Activated T-cell treated with anti-CD3 and anti-CD28 coated beads, Interleukin-2, amount 50 U/mL, for 48 hours (primary cell): ENCODE measurements around the gene KRT25.
"Not testable (repeated sequence)": the region's sequence is repeated elsewhere in the genome, so short reads cannot be mapped to it uniquely, and the experiment has no call there.

Source experiments
- DNase-seq, 2 experiments: peaks; one replicate each; pipeline ENCODE4 v3.0.0-alpha.2; 2020

The KRT25 gene

GRCh38 chr17:40751065-40751464 is 4.1 kb downstream of the KRT25 start:
- no peak for DNase-seq

- DNase-seq: no peak
These were observed 4.7 kb downstream of the KRT25 start for GRCh38 chr17:40750391-40750790.

DNA sequence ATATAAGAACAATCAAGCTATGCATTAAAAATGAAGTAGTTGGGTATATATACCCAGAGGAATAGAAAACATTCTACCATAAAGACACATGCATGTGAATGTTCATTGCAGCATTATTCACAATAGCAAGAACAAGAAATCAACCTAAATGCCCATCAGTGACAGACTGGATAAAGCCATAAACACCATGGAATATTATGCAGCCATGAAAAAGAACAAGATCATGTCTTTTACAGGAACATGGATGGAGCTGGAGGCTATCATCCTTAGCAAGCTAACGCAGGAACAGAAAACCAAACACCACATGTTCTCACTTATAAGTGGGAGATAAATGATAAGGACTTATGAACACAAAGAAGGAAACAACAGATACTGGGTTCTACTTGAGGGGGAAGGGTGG is 6.5 kb downstream of the KRT25 start:
- not testable (repeated sequence) for DNase-seq

- DNase-seq: no peak
These were observed 16.6 kb downstream of the KRT25 start for GRCh38 chr17:40738553-40738952.

- DNase-seq: no peak
These were observed 20.1 kb downstream of the KRT25 start for GRCh38 chr17:40735016-40735415.

DNA sequence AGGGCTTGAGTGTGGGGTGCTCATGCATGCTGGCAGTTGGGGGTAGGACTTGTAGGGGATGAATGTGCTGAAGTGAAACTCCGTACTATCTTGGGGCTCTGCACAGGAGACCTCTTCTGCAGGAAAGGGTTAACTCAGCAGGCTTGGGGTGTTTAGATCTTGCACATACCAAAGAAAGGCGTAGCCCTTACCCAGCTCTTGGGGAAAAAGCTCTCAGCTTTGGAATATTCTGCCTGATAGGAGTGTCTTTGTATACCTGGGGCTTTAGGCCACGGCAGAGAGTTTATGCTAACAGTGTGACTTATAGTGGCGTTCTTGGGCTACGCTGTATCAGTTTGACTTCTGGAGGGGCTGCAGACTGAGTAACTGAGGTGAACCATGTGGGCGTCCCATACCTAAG is 21.1 kb downstream of the KRT25 start:
- DNase-seq: no peak

DNA sequence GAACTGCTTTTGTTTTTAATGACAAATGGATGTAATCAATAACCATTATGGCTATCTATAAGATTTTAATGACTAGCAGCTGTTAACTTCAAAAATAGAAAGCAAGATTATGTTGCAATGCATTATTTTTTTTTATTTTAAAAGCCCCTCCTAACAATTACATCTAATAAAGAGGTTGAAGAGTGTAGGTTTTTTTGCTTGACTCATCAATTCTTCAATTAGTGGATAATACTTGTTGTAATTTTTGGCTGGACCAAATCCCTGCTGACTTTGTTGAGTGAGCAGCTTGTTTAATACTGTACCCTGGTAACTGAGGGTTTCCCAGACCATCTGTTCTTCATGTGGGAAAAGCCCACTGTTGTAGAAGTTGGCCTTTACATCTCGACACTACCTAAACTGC is 24.2 kb downstream of the KRT25 start:
- DNase-seq: no peak

DNA sequence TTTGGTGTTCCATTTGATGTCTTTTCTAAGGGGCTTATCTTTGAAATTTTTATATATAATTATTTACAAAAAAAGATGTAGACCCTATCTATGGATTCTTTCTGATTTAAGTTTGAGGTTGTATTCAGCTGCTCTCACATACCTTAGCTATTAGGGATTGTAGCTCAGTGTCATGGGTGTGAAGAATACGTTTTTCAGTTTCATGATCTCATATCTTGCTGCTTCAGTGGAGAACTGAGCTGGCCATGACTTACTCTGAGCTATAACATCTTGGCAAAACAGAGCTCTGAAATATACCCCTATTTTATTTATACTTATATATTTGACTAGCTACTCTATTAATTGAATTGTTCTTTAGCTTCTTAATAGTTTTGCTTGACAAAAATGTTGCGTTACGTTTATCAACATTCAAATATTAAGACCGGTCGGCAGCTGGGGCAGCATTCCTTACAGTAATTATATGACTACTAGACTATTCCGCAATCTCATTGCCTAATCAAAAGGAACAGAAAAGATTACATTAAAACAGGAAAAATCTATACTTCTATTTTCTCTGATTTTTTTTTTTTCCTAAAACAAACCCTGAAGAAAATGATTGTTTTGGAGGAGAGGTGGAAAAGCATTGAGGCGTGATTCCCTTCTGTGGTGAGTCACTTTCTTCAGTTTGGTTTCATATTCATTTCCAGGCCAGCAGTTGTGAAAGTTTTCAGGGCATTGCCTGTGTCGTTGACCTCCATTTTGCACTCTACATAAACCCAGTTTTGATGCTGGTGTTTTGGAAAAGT is 27.5 kb downstream of the KRT25 start:
- DNase-seq: no peak

DNA sequence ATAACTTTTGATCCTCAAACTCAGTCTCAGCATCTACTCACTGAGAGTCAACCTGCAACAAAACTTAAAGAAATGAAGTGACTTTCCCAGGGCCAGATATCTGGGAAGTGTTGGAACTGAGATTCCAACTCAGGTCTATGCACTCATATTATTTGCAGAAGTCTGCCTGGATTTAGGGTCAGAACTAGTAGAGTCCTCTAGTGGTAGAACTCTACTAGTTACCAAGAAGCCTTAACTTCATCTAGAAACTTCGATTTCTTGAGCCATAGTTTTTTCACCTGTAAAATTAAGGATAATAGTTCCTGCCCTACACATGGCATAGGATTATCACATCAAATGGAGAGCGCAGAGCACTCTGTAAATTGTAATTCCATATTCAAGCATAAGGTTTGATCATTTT is 28.2 kb downstream of the KRT25 start:
- DNase-seq: no peak

- no peak for DNase-seq
These were observed 30.5 kb downstream of the KRT25 start for GRCh38 chr17:40724656-40725055.

DNA sequence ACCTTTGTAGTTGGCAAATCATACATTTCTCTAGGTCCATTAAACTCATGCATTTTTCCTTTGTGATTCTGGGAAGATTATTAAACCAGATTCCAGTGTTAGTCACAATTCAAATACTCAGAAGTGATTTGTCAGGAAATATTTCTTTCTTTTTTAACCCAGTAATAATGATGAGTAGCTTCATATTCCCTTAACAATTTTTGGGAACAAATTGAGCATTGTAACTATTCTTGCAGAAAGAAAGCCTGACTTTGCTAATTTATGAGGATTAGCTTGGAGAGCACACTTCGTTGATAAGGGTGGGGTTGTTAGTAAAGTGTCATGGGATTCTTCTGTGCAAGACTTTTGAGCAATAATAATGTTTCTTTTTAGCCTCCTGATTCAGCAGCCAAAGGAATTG is 32.9 kb downstream of the KRT25 start:
- DNase-seq: no peak

DNA sequence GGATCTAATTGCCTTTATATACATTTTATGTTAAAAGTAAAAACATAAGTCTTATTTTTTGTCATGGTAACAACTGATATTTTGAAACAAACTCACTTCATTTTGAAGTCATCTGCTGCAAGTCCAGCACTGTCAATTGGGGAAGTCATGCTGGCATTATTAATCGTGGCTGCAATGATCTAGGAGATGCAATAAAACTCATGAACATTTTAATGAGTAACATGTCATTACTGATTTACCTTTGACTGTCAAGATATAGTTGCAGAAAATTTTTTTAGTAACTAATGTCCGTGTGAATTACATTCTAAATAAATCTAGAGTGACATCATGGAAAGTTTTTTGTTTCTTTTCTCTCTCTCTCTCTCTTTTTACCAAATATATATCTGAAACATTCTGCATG is 34.2 kb downstream of the KRT25 start:
- DNase-seq: no peak

GRCh38 chr17:40718930-40719329 is 36.2 kb downstream of the KRT25 start:
- no peak for DNase-seq

DNA sequence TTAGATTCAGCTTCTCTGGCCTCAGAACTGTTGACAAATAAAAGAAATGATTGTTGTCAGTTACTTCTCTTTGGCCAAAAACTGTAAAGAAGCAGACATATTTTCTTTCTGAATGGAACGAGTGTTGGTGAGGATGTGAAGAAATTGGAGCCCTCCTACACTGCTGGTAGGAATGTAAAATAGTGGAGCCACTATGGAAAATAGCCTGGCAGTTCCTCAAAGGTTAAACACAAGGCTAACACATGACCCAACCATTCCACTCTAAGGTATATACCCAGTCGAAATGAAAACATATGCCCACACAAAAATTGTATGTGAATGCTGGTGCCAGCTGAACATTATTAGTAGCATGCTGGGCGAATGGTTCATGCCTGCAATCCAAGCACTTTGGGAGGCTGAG is 37.4 kb downstream of the KRT25 start:
- DNase-seq: no peak

GRCh38 chr17:40714473-40714872 is 40.7 kb downstream of the KRT25 start:
- no peak for DNase-seq

DNA sequence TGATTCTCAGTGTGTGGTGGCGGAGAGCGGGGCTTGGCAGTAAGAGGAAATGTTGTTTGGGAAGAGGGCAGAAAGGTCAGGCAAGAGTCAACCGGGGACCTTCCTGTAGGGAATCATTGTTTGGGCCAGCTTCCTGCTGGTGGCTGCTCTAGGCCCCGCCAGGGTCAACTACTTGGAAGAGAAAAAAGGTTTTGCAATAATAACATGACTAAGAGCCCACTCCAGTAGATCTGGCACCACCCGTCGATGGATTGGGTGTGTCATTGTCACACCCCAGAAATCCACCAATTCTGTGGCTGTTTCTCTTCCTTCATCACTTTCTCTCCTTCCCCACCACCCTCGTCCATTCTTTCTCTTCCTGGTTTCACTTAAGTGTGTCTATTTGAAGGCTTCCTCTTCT is 47.4 kb downstream of the KRT25 start:
- DNase-seq: no peak

DNA sequence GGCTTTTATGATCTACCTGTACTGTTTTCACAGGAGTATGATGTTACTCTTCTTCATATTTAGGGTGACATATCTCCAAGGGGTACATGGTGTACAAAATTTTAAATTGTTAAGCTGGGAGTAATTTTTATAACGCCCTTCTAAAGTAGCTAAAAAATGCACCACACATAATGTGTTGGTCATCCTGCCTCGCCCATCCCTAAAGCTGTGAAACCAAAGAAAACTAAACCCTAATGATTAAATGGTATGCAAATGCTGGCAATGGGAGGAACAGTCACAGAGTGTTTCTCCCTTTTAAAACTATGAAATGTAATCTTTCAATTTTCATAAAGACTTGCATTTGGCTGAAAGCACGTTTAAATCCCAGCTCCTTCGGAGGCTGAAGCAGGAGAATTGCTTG is 49.5 kb downstream of the KRT25 start:
- no peak for DNase-seq

GRCh38 chr17:40703652-40704051 is 51.5 kb downstream of the KRT25 start, which contains the start of gene KRT24:
Gene KRT24 (minus strand): TSS chr17:40703752. CDS start chr17:40703693, 59 bp downstream.
- DNase-seq: no peak

DNA sequence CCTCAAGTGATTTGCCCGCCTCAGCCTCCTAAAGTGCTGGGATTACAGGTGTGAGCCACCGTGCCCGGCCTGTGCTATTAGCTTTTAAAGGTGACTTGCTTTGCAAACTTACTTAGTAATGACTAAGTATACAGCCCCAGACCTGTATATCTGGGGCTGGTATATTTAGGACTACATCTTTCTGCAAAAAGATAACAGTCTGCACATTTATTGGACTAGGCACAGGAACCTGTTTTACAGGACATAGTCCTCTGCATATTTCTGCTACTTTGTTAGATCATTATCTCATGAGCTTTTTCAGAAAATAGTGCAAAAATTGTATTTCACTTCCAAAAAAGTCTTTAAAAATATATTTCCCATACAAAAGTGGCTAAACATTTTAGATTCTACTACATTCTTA is 52.9 kb downstream of the KRT25 start:
- no peak for DNase-seq

GRCh38 chr17:40699853-40700252 is 55.3 kb downstream of the KRT25 start:
- DNase-seq: no peak

GRCh38 chr17:40699371-40699770 is 55.8 kb downstream of the KRT25 start:
- DNase-seq: no peak
